MV-4-11 (cell line): Measurements from ENCODE around the gene TRMO.
"Not testable (repeated sequence)": the region's sequence is repeated elsewhere in the genome, so short reads cannot be mapped to it uniquely, and the experiment has no call there.

Experiments used
- DNase-seq: peaks from one replicate; lab custom pipeline; 2025; lab: John Stamatoyannopoulos, UW

The TRMO gene

GRCh38 chr9:97921959-97922724 is at the start of gene TRMO:
Gene TRMO (minus strand): TSS chr9:97922500. CDS start chr9:97922493, 7 bp downstream.
- DNase-seq: peak; percentile 97

GRCh38 chr9:97970165-97970564 is 47.9 kb upstream of the TRMO start:
- no peak for DNase-seq

- DNase-seq: no peak
Measured at GRCh38 chr9:97969014-97969413, 46.7 kb upstream of the TRMO start.

- DNase-seq: no peak
Measured at GRCh38 chr9:97966493-97966892, 44.2 kb upstream of the TRMO start.

GRCh38 chr9:97964901-97965300 is 42.6 kb upstream of the TRMO start:
- DNase-seq: no peak

- DNase-seq: no peak
Measured at GRCh38 chr9:97963232-97963631, 40.9 kb upstream of the TRMO start.

GRCh38 chr9:97962575-97962974 is 40.3 kb upstream of the TRMO start:
- DNase-seq: no peak

- DNase-seq: no peak
Measured at GRCh38 chr9:97962136-97962535, 39.8 kb upstream of the TRMO start.

- no peak for DNase-seq
Measured at GRCh38 chr9:97961361-97961760, 39.1 kb upstream of the TRMO start.

- not testable (repeated sequence) for DNase-seq
Measured at GRCh38 chr9:97960678-97961328, 38.5 kb upstream of the TRMO start.

GRCh38 chr9:97959585-97959984 is 37.3 kb upstream of the TRMO start:
- no peak for DNase-seq

GRCh38 chr9:97958812-97959511 is 36.7 kb upstream of the TRMO start:
- no peak for DNase-seq

GRCh38 chr9:97956331-97956730 is 34.0 kb upstream of the TRMO start:
- DNase-seq: no peak

- DNase-seq: no peak
Measured at GRCh38 chr9:97954550-97954989, 32.3 kb upstream of the TRMO start.

- DNase-seq: not testable (repeated sequence)
Measured at GRCh38 chr9:97950873-97951272, 28.6 kb upstream of the TRMO start.

- DNase-seq: not testable (repeated sequence)
Measured at GRCh38 chr9:97947094-97947493, 24.8 kb upstream of the TRMO start.

GRCh38 chr9:97945470-97945869 is 23.2 kb upstream of the TRMO start:
- DNase-seq: not testable (repeated sequence)

- DNase-seq: no peak
Measured at GRCh38 chr9:97944612-97945011, 22.3 kb upstream of the TRMO start.

- peak; percentile 63 for DNase-seq
Measured at GRCh38 chr9:97943308-97943855, 21.1 kb upstream of the TRMO start.

GRCh38 chr9:97941323-97941722 is 19.0 kb upstream of the TRMO start:
- DNase-seq: no peak

GRCh38 chr9:97940741-97941140 is 18.4 kb upstream of the TRMO start:
- DNase-seq: no peak

- DNase-seq: no peak
Measured at GRCh38 chr9:97940233-97940632, 17.9 kb upstream of the TRMO start.
